ENCODE data around the gene ZCCHC17.

The ZCCHC17 gene

GRCh38 chr1:31397360-31398095, 100.7 kb downstream of the ZCCHC17 start:
- H3K4me1 ChIP-seq (ENCODE audit: control insufficient read depth, low read depth, low read length) = no peaks in the 10 kb centered on the region
- no peak overlapping the region for H3K27ac ChIP-seq (ENCODE audit: low read depth, low read length)
- H2BK120ac ChIP-seq (ENCODE audit: low read depth, low read length) = no peak overlapping the region
- WGBS (ENCODE audit: extremely low coverage, insufficient coverage, low lambda C conversion rate) = no CpG with 5 or more reads among the region's 4 CpGs
- no peak overlapping the region for H3K18ac ChIP-seq (ENCODE audit: low read length)
- H2BK5ac ChIP-seq (ENCODE audit: low read length) = no peak overlapping the region
- H3K27me3 ChIP-seq (ENCODE audit: insufficient read depth, low read length, poor library complexity) = no peaks in the 10 kb centered on the region
- H3K79me1 ChIP-seq (ENCODE audit: low read length) = no peaks in the 10 kb centered on the region
- no peak overlapping the region for H3K4me3 ChIP-seq (ENCODE audit: low read length)
- no peak overlapping the region for H3K56ac ChIP-seq (ENCODE audit: low read length)
- H3K23ac ChIP-seq (ENCODE audit: low read length) = no peak overlapping the region
- no peaks in the 10 kb centered on the region for H3K79me2 ChIP-seq (ENCODE audit: control insufficient read depth, insufficient read depth, low read length)
- H3K4me2 ChIP-seq (ENCODE audit: low read length) = no peak overlapping the region
- H3K4ac ChIP-seq (ENCODE audit: low read depth, low read length) = no peak overlapping the region
- H3K36me3 ChIP-seq (ENCODE audit: control insufficient read depth, insufficient read depth, low read length) = no peaks in the 10 kb centered on the region
- no peak for DNase-seq
- no peak overlapping the region for H4K8ac ChIP-seq (ENCODE audit: low read depth, low read length)
- H2AK5ac ChIP-seq (ENCODE audit: low read length) = no peak overlapping the region
- no peak overlapping the region for H4K5ac ChIP-seq (ENCODE audit: low read length)
- no peak overlapping the region for H3K9ac ChIP-seq (ENCODE audit: low read length)
- no peak overlapping the region for H2BK15ac ChIP-seq (replicated peaks; ENCODE audit: low read depth)

- Histone ChIP-seq H4K5ac (ENCODE audit: low read length) (no peak overlapping the region), H3K9ac (ENCODE audit: low read length) (no peak overlapping the region), H3K27ac (ENCODE audit: low read depth, low read length) (no peak overlapping the region), H3K18ac (ENCODE audit: low read length) (no peak overlapping the region), H3K79me2 (ENCODE audit: control insufficient read depth, insufficient read depth, low read length) (no peaks in the 10 kb centered on the region), H3K4me1 (ENCODE audit: control insufficient read depth, low read depth, low read length) (no peaks in the 10 kb centered on the region), H3K23ac (ENCODE audit: low read length) (no peak overlapping the region), H3K56ac (ENCODE audit: low read length) (no peak overlapping the region), H2BK5ac (ENCODE audit: low read length) (no peak overlapping the region), H2AK5ac (ENCODE audit: low read length) (no peak overlapping the region), H3K27me3 (ENCODE audit: insufficient read depth, low read length, poor library complexity) (no peaks in the 10 kb centered on the region), H2BK15ac (replicated peaks; ENCODE audit: low read depth) (no peak overlapping the region), H3K79me1 (ENCODE audit: low read length) (no peaks in the 10 kb centered on the region), H3K4ac (ENCODE audit: low read depth, low read length) (no peak overlapping the region), H3K4me3 (ENCODE audit: low read length) (no peak overlapping the region), H2BK120ac (ENCODE audit: low read depth, low read length) (no peak overlapping the region), H3K36me3 (ENCODE audit: control insufficient read depth, insufficient read depth, low read length) (no peaks in the 10 kb centered on the region), H3K4me2 (ENCODE audit: low read length) (no peak overlapping the region), H4K8ac (ENCODE audit: low read depth, low read length) (no peak overlapping the region)
- DNase-seq = no peak
- no CpG with 5 or more reads among the region's 2 CpGs for WGBS (ENCODE audit: extremely low coverage, insufficient coverage, low lambda C conversion rate)
These were observed 101.4 kb downstream of the ZCCHC17 start for GRCh38 chr1:31398246-31398645.

GRCh38 chr1:31399976-31400375, 103.1 kb downstream of the ZCCHC17 start:
- Histone ChIP-seq H3K4me3 (ENCODE audit: low read length) (no peak overlapping the region), H4K8ac (ENCODE audit: low read depth, low read length) (no peak overlapping the region), H3K56ac (ENCODE audit: low read length) (no peak overlapping the region), H3K4me1 (ENCODE audit: control insufficient read depth, low read depth, low read length) (no peaks in the 10 kb centered on the region), H3K27ac (ENCODE audit: low read depth, low read length) (no peak overlapping the region), H3K9ac (ENCODE audit: low read length) (no peak overlapping the region), H3K4ac (ENCODE audit: low read depth, low read length) (no peak overlapping the region), H3K23ac (ENCODE audit: low read length) (no peak overlapping the region), H3K79me1 (ENCODE audit: low read length) (no peaks in the 10 kb centered on the region), H2AK5ac (ENCODE audit: low read length) (no peak overlapping the region), H2BK120ac (ENCODE audit: low read depth, low read length) (no peak overlapping the region), H3K79me2 (ENCODE audit: control insufficient read depth, insufficient read depth, low read length) (no peaks in the 10 kb centered on the region), H4K5ac (ENCODE audit: low read length) (no peak overlapping the region), H3K36me3 (ENCODE audit: control insufficient read depth, insufficient read depth, low read length) (no peaks in the 10 kb centered on the region), H3K27me3 (ENCODE audit: insufficient read depth, low read length, poor library complexity) (no peaks in the 10 kb centered on the region), H2BK15ac (replicated peaks; ENCODE audit: low read depth) (no peak overlapping the region), H3K18ac (ENCODE audit: low read length) (no peak overlapping the region), H3K4me2 (ENCODE audit: low read length) (no peak overlapping the region), H2BK5ac (ENCODE audit: low read length) (no peak overlapping the region)
- WGBS (ENCODE audit: extremely low coverage, insufficient coverage, low lambda C conversion rate) = no CpG with 5 or more reads among the region's 3 CpGs
- DNase-seq = no peak

GRCh38 chr1:31400393-31400792, 103.6 kb downstream of the ZCCHC17 start:
- H3K36me3 ChIP-seq (ENCODE audit: control insufficient read depth, insufficient read depth, low read length) = no peaks in the 10 kb centered on the region
- no peak overlapping the region for H2BK15ac ChIP-seq (replicated peaks; ENCODE audit: low read depth)
- H3K9ac ChIP-seq (ENCODE audit: low read length) = no peak overlapping the region
- no peaks in the 10 kb centered on the region for H3K79me1 ChIP-seq (ENCODE audit: low read length)
- DNase-seq = no peak
- H3K23ac ChIP-seq (ENCODE audit: low read length) = no peak overlapping the region
- H3K56ac ChIP-seq (ENCODE audit: low read length) = no peak overlapping the region
- H3K79me2 ChIP-seq (ENCODE audit: control insufficient read depth, insufficient read depth, low read length) = no peaks in the 10 kb centered on the region
- no peaks in the 10 kb centered on the region for H3K4me1 ChIP-seq (ENCODE audit: control insufficient read depth, low read depth, low read length)
- no peak overlapping the region for H3K4me3 ChIP-seq (ENCODE audit: low read length)
- no peak overlapping the region for H3K18ac ChIP-seq (ENCODE audit: low read length)
- H3K27ac ChIP-seq (ENCODE audit: low read depth, low read length) = no peak overlapping the region
- no peak overlapping the region for H2BK120ac ChIP-seq (ENCODE audit: low read depth, low read length)
- H3K4ac ChIP-seq (ENCODE audit: low read depth, low read length) = no peak overlapping the region
- WGBS (ENCODE audit: extremely low coverage, insufficient coverage, low lambda C conversion rate) = 100% methylated on average over 1 of the region's 3 CpGs
- H4K5ac ChIP-seq (ENCODE audit: low read length) = no peak overlapping the region
- no peak overlapping the region for H2BK5ac ChIP-seq (ENCODE audit: low read length)
- no peak overlapping the region for H4K8ac ChIP-seq (ENCODE audit: low read depth, low read length)
- no peak overlapping the region for H2AK5ac ChIP-seq (ENCODE audit: low read length)
- H3K4me2 ChIP-seq (ENCODE audit: low read length) = no peak overlapping the region
- no peaks in the 10 kb centered on the region for H3K27me3 ChIP-seq (ENCODE audit: insufficient read depth, low read length, poor library complexity)

GRCh38 chr1:31401241-31401640, 104.4 kb downstream of the ZCCHC17 start:
- H3K4ac ChIP-seq (ENCODE audit: low read depth, low read length) = no peak overlapping the region
- H4K5ac ChIP-seq (ENCODE audit: low read length) = no peak overlapping the region
- DNase-seq = no peak
- no peak overlapping the region for H3K23ac ChIP-seq (ENCODE audit: low read length)
- H3K27me3 ChIP-seq (ENCODE audit: insufficient read depth, low read length, poor library complexity) = no peaks in the 10 kb centered on the region
- H3K79me2 ChIP-seq (ENCODE audit: control insufficient read depth, insufficient read depth, low read length) = no peaks in the 10 kb centered on the region
- no peak overlapping the region for H3K18ac ChIP-seq (ENCODE audit: low read length)
- no peak overlapping the region for H4K8ac ChIP-seq (ENCODE audit: low read depth, low read length)
- H2AK5ac ChIP-seq (ENCODE audit: low read length) = no peak overlapping the region
- no peak overlapping the region for H3K9ac ChIP-seq (ENCODE audit: low read length)
- H2BK15ac ChIP-seq (replicated peaks; ENCODE audit: low read depth) = no peak overlapping the region
- no peaks in the 10 kb centered on the region for H3K36me3 ChIP-seq (ENCODE audit: control insufficient read depth, insufficient read depth, low read length)
- H3K27ac ChIP-seq (ENCODE audit: low read depth, low read length) = no peak overlapping the region
- H3K4me1 ChIP-seq (ENCODE audit: control insufficient read depth, low read depth, low read length) = no peaks in the 10 kb centered on the region
- no peak overlapping the region for H3K4me3 ChIP-seq (ENCODE audit: low read length)
- H3K4me2 ChIP-seq (ENCODE audit: low read length) = no peak overlapping the region
- no peak overlapping the region for H3K56ac ChIP-seq (ENCODE audit: low read length)
- no peak overlapping the region for H2BK5ac ChIP-seq (ENCODE audit: low read length)
- no peaks in the 10 kb centered on the region for H3K79me1 ChIP-seq (ENCODE audit: low read length)
- no peak overlapping the region for H2BK120ac ChIP-seq (ENCODE audit: low read depth, low read length)
- no CpG with 5 or more reads among the region's 2 CpGs for WGBS (ENCODE audit: extremely low coverage, insufficient coverage, low lambda C conversion rate)
